Measurements from ENCODE around the gene AP4E1.
A peak's percentile ranks its signal among the peaks of the same experiment; 100 is the strongest.
"Not testable (repeated sequence)": the region's sequence is repeated elsewhere in the genome, so short reads cannot be mapped to it uniquely, and the experiment has no call there.

AP4E1 gene

GRCh38 chr15:50889589-50889988 lies 18.9 kb upstream of the AP4E1 start:
- no peak for DNase-seq (ENCODE audit: low read depth in 2 of 2)

DNA sequence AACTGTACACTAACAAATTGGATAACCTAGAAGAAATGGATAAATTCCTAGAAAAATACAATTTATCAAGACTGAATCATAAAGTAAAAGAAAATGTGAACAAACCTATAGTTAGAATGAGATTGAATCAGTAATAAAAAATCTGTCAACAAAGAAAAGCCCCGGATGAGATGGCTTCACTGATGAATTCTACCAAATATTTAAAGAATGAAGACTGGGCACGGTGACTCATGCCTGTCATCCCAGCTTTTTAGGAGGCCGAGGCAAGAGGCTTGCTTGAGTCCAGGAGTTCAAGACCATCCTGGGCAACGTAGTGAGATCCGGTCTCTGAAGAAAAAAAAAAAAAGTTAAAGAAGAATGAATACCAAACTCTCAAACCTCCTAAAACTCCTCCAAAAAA lies 17.7 kb upstream of the AP4E1 start:
- no peak for DNase-seq (ENCODE audit: low read depth in 2 of 2)

GRCh38 chr15:50891159-50891558 lies 17.3 kb upstream of the AP4E1 start:
- no peak for DNase-seq (ENCODE audit: low read depth in 2 of 2)

DNA sequence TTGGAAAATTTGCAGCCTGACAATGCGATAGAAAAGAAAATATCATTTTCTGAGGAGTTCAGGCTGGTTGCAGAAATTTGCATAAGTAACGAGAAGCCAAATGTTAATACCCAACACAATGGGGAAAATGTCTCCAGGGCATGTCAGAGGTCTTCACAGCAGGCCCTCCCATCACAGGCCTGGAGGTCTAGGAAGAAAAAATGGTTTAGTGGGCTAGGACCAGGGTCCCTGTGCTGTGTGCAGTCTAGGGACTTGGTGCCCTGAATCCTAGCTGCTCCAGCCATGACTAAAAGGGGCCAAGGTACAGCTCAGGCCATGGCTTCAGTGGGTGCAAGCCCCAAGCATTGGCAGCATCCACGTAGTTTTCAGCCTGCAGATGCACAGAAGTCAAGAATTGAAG lies 14.5 kb upstream of the AP4E1 start:
- no peak for DNase-seq (ENCODE audit: low read depth in 2 of 2)

GRCh38 chr15:50901390-50901789 lies 7.1 kb upstream of the AP4E1 start:
- not testable (repeated sequence) for DNase-seq (ENCODE audit: low read depth in 2 of 2)

DNA sequence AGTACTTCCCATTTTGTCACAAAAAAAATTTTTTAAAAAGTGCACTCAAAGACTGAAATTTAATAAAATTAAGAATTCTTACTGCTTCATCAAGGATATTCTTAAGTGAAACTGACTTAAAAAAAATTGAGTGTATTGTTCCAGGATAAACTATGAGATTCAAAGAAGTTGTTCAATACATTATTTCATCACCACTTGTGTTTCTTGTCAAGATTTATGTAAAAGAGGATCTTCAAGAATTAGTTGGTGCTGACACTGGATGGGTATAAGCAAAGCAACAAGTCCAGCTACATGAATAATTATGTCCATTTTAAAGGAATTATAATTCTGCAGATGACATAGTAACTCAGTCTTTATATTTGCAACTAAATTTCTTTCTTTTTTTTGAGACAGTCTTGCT lies 4.3 kb upstream of the AP4E1 start:
- no peak for DNase-seq (ENCODE audit: low read depth in 2 of 2)

DNA sequence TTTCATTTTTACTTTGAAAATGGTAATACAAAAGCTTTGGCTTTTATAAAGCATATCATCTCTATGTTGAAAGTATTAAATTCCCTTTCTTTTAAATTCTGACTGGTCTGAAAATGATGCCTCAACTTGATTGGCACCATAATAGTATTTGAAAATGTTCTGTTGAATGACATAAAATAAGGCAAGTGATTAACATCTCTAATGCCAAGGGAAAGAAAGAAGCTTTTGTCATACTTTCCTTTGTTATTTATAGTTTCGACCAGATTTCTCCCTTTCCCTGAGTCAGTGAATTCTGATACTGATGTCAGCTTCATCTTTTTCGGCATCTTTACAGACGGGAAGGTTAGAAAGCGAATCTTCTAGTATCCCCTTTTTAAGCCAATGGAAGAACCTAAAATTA lies 3.4 kb upstream of the AP4E1 start:
- no peak for DNase-seq (ENCODE audit: low read depth in 2 of 2)

DNA sequence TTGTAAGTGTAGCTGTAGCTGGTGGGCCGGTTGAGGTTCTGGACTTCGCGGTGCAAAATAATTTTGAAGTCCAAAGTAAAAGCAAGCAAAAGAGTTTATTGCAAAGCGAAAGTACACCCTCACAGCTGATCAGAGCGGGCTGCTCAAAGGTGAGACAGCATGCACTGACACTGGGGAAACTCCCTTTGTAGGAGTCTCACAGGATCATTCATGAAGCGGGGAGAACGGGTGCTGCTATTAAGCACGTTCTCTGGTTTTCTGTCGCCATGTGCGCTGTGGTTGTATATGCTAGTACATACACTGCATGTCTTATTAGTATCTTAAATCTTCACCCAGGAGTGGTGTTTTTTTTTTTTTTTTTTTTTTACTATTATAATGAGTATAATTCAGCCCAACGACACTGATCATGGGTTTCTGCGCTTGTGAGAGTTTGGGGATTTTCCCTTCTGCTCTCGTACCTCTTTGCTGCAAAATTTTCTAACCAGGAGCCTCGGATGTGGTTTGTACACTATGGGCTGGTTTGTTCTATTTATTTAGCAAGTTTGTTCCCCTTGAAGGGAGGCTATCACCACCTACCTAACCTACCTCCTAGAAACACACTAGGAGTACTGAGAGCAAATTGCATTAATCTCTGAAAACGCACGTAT lies 1.4 kb upstream of the AP4E1 start:
- DNase-seq (ENCODE audit: low read depth in 2 of 2) = peak; percentile 60 to 79

GRCh38 chr15:50907601-50908208 lies 778 bp upstream of the AP4E1 start:
- peak; percentile 21 to 28 for DNase-seq (ENCODE audit: low read depth in 2 of 2)

DNA sequence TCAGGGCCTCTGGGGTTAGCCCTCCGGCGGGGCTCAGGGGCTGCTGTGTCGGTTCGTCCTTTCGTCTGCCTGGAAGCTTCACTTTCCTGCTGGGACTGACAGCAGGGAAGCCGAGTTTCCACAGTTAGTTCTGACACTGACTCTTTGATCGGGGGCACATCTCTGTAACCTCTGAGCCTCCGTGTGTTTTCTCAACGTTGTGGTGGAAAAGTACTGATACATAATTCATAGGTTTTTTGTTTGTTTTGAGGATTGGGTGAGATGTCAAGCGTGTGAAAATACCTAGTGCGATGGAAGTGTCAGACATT lies 481 bp downstream of the AP4E1 start:
- no peak for DNase-seq (ENCODE audit: low read depth in 2 of 2)

- not testable (repeated sequence) for DNase-seq (ENCODE audit: low read depth in 2 of 2)
Measured at GRCh38 chr15:50910426-50910795, 1.9 kb downstream of the AP4E1 start.

GRCh38 chr15:50911001-50911400 lies 2.5 kb downstream of the AP4E1 start:
- DNase-seq (ENCODE audit: low read depth in 2 of 2) = no peak

DNA sequence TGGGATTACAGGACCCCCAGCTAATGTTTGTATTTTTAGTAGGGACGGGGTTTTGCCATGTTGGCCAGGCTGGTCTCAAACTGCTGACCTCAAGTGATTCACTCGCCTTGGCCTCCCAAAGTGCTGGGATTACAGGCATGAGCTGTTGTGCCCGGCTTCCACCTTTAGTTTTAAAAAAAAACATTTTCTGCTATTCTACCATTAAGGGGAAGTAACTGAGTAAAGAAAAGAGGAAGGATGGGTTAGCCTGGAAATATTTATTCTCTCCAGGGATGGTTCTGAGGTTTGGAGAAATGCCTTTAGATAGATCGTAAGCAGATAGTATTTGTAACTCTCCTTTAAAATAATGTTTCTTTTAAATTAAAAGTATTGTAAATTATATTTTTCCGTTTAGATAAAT lies 3.1 kb downstream of the AP4E1 start:
- DNase-seq (ENCODE audit: low read depth in 2 of 2) = no peak

GRCh38 chr15:50916400-50916799 lies 7.9 kb downstream of the AP4E1 start:
- no peak for DNase-seq (ENCODE audit: low read depth in 2 of 2)

DNA sequence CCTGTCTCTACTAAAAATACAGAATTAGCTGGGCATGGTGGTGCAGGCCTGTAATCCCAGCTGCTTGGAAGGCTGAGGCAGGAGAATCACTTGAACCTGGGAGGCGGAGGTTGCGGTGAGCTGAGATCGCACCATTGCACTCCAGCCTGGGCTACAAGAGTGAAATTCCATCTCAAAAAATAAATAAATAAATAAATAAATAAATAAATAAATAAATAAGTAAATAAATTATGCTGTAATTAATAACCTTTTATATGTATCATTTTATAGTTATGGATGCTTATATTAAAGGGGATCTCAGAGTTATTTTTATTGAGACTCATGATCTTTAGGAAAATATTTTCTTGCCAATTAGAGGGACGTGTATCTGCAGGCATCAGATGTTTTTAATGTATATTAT lies 10.9 kb downstream of the AP4E1 start:
- not testable (repeated sequence) for DNase-seq (ENCODE audit: low read depth in 2 of 2)

DNA sequence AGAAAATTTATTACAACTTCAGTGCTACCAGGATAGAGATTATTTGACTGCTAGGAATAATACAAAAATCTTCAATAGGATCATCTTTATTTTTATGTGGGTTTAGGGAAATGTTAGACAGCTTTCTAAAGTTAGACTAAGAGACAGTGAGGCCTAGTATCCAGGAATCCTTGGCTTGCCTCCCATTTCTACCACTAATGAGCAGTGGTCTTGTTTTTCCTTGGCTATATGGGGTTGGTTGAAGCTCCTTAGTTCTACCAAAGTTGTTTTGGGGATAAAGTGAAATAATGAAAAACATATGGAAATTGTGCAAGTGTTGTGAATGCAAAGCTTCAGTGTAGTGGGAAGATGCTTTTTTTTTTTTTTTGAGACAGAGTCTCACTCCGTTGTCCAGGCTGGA lies 16.8 kb downstream of the AP4E1 start:
- DNase-seq (ENCODE audit: low read depth in 2 of 2) = no peak

DNA sequence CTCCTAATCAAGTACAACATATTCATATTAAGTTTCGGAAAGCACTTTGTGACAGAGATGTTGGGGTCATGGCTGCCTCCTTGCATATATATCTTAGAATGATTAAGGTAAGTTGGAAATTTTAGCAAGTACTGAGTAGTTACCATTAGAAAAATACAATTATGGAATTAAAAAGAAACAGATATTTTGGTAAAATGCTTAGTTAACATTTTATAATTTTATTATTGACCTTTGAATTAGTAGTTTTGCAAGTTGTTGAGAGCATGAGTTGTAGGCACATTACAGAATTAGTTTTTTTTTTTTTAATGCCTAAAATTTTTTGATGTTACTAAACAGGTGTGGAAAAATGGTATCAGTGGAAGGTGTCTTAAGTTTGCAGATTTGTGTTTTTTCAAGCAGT lies 20.6 kb downstream of the AP4E1 start:
- DNase-seq (ENCODE audit: low read depth in 2 of 2) = no peak

DNA sequence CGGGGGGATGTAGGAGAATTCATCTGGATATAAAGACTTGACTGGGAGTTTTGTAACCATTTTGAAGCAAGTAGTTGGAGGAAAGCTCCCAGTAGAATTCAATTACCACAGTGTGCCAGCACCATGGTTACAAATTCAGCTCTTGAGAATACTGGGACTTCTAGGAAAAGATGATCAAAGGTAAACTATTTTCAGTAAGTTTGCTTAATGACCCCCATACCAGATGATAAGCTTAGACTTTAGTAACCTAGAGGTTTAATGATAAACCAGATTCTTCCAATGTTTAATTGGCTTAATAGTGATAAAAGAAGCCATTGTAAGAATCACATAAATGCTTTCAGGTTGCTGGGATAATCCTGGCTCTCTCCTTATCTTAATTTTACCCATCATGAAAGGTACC lies 22.3 kb downstream of the AP4E1 start:
- DNase-seq (ENCODE audit: low read depth in 2 of 2) = no peak

GRCh38 chr15:50933341-50933740 lies 24.9 kb downstream of the AP4E1 start:
- DNase-seq (ENCODE audit: low read depth in 2 of 2) = no peak

GRCh38 chr15:50938525-50938924 lies 30.0 kb downstream of the AP4E1 start:
- no peak for DNase-seq (ENCODE audit: low read depth in 2 of 2)

DNA sequence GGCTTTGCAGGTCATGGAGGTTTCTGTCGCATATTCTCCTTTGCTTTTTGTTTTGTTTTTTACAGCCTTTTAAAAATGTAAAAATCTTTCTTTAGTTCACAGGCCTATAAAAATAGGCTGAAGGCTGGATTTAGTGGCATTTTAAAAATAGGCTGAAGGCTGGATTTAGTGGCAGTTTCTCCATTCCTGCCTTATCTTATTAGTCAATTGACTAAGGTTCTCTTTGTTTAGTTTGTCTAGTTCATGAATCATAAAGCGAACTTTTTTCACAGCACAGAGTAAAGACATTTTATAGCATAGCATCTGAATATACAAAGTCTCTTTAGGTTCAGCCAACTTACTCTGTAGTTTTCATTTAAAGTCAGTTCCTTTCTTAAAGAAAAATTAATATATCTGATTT lies 31.4 kb downstream of the AP4E1 start:
- no peak for DNase-seq (ENCODE audit: low read depth in 2 of 2)

- DNase-seq (ENCODE audit: low read depth in 2 of 2) = no peak
Measured at GRCh38 chr15:50940506-50940905, 32.0 kb downstream of the AP4E1 start.

- no peak for DNase-seq (ENCODE audit: low read depth in 2 of 2)
Measured at GRCh38 chr15:50943638-50944037, 35.2 kb downstream of the AP4E1 start.

GRCh38 chr15:50944672-50945071 lies 36.2 kb downstream of the AP4E1 start:
- DNase-seq (ENCODE audit: low read depth in 2 of 2) = no peak

All from stimulated activated CD8-positive, alpha-beta memory T cell treated with anti-CD3 and anti-CD28 coated beads, Interleukin-7, amount 100 ng/mL, for 4 hours (primary cell).